Gastroesophageal sphincter (tissue), 4 donors: ENCODE results near the gene SENP5. TPM values are rescaled to one million over a fixed set of nuclear protein-coding genes. Genes with fewer than 3 reads are reported as not detected.

ENCODE experiments used
- ATAC-seq: fragments of 150-250 bp; one replicate; pipeline ENCODE4 v1.9.1; 2016; ENCODE audit warnings: mild to moderate bottlenecking, moderate library complexity
- H3K27ac ChIP-seq, 4 donors: fragments of 200-600 bp; sonication (generic) in 3 of 4; 1 replicate in 3 of 4; 2 replicates in 1 of 4; pipeline ENCODE4 v1.5.1; 2016 to 2019
- H3K27me3 ChIP-seq: fragments of 200-600 bp; sonication (generic); one replicate; pipeline ENCODE4 v1.5.1; 2019
- H3K36me3 ChIP-seq, 2 donors: fragments of 200-600 bp; sonication (generic); one replicate each; pipeline ENCODE4 v1.5.1; 2019; ENCODE audit warnings: control low read depth in 1 of 2
- H3K4me1 ChIP-seq, 3 donors: fragments of 200-600 bp; sonication (generic); 1 replicate in 2 of 3; 2 replicates in 1 of 3; pipeline ENCODE4 v1.5.1; 2016 to 2019; ENCODE audit warnings: control low read depth in 2 of 3
- H3K4me3 ChIP-seq, 2 donors: fragments of 200-600 bp; sonication (generic); one replicate each; pipeline ENCODE4 v1.5.1; 2019; ENCODE audit warnings: mild to moderate bottlenecking in 1 of 2, moderate library complexity in 1 of 2
- H3K9me3 ChIP-seq, 3 donors: fragments of 200-600 bp; sonication (generic); one replicate each; pipeline ENCODE4 v1.5.1; 2017 to 2019; ENCODE audit warnings: control low read depth in 2 of 3
- EP300 ChIP-seq: sonication (generic); formaldehyde crosslinking; IDR thresholded peaks from one replicate; pipeline ENCODE4 v1.6.1; 2017; ENCODE audit warnings: antibody characterized with exemption, mild to moderate bottlenecking
- POLR2A ChIP-seq, 2 donors: fragments of 450-650 bp; IDR thresholded peaks; one replicate each; pipeline ENCODE4 v1.6.1; 2017; ENCODE audit warnings: antibody characterized with exemption in 2 of 2, mild to moderate bottlenecking in 2 of 2, moderate library complexity in 1 of 2
- POLR2AphosphoS5 ChIP-seq: sonication (generic); formaldehyde crosslinking; IDR thresholded peaks from one replicate; pipeline ENCODE4 v1.6.1; 2017; ENCODE audit warnings: antibody characterized with exemption
- WGBS, 2 donors: methylation state at CpG; one replicate each; pipeline ENCODE4 v1.1.5; 2018; ENCODE audit warnings: low coverage in 1 of 2; 5-methylcytosine and 5-hydroxymethylcytosine counted together
- total RNA-seq, 4 donors: library from RNA; depleted of rRNA; stranded (reverse); fragments of >200 nt; gene quantifications; one replicate each; pipeline ENCODE4 v1.1.0, GENCODE V29; 2016
- TF ChIP-seq, protein P1 (sequence below), 4 experiments: fragments of 200-600 bp in 2 of 4; fragments of 450-650 bp in 2 of 4; sonication (generic) in 1 of 4; IDR thresholded peaks; one replicate each; pipeline ENCODE4 v1.5.1; 2017 to 2019; ENCODE audit warnings: antibody characterized with exemption in 4 of 4, mild to moderate bottlenecking in 2 of 4, moderate library complexity in 2 of 4

Gene SENP5
- total RNA-seq, 4 donors from 2014 or later, result 47.0 to 79.5 (median 52.0) TPM

DNA sequence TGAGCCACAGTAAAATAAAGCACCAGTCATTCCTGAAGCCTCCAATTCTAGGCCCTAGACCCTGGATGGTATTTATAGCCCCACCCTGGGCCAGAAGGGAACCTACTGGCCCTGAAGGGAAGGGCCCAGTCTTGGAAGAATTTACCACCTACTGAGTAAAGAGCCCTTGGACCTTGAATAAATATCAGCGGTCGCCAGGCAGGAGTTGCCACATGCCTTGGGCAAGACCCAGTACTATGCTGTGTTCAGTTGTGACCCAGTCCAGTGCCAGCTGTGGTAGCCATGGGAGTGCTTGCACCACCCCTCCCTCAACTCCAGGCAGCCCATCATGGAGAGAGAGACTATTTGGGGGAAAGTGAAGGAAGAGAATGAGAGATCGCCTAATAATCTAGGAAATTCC, 47.7 kb downstream of the SENP5 start:
- Histone ChIP-seq H3K4me1 (no peaks in the 10 kb centered on the region), H3K27ac (no peak overlapping the region), H3K9me3 (no peaks in the 10 kb centered on the region), H3K4me3 (no peak overlapping the region), H3K27me3 (no peaks in the 10 kb centered on the region), H3K36me3 (peaks cover 0 to 31% of the 10 kb centered on the region in 2 donors)
- no peak for ATAC-seq
- TF ChIP-seq, protein P1, sequence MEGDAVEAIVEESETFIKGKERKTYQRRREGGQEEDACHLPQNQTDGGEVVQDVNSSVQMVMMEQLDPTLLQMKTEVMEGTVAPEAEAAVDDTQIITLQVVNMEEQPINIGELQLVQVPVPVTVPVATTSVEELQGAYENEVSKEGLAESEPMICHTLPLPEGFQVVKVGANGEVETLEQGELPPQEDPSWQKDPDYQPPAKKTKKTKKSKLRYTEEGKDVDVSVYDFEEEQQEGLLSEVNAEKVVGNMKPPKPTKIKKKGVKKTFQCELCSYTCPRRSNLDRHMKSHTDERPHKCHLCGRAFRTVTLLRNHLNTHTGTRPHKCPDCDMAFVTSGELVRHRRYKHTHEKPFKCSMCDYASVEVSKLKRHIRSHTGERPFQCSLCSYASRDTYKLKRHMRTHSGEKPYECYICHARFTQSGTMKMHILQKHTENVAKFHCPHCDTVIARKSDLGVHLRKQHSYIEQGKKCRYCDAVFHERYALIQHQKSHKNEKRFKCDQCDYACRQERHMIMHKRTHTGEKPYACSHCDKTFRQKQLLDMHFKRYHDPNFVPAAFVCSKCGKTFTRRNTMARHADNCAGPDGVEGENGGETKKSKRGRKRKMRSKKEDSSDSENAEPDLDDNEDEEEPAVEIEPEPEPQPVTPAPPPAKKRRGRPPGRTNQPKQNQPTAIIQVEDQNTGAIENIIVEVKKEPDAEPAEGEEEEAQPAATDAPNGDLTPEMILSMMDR (IDR thresholded peaks at IDR 0.05), result no peak
- WGBS, 2 donors, result 100% methylated on average over 1 of the region's 3 CpGs; no CpG with 5 or more reads in 1 of the 2 donors

DNA sequence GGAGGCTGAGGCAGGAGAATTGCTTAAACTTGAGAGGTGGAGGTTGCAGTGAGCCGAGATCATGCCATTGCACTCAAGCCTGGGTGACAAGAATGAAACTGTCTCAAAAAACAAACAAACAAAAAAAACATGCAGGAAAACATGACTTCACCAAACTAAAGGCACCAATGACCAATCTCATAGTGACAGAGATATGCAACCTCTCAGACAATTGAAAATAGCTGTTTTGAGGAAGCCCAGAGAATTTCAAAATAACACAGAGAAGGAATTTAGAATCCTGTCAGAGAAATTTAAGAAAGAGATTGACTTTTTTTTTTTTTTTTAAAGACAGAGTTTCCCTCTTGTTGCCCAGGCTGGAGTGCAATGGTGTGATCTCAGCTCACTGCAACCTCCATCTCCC, 48.5 kb downstream of the SENP5 start:
- WGBS, 2 donors, result 100% methylated on average over 1 of the region's 1 CpG
- Histone ChIP-seq H3K27ac (no peak overlapping the region), H3K4me3 (no peak overlapping the region), H3K27me3 (no peaks in the 10 kb centered on the region), H3K9me3 (no peaks in the 10 kb centered on the region), H3K36me3 (peaks cover 0 to 31% of the 10 kb centered on the region in 2 donors), H3K4me1 (no peaks in the 10 kb centered on the region)
- TF ChIP-seq, protein P1 (IDR thresholded peaks at IDR 0.05), result no peak
- TF ChIP-seq EP300 (no peak), POLR2AphosphoS5 (no peak), POLR2A (IDR thresholded peaks at IDR 0.05) (no peak)
- ATAC-seq, result no peak

DNA sequence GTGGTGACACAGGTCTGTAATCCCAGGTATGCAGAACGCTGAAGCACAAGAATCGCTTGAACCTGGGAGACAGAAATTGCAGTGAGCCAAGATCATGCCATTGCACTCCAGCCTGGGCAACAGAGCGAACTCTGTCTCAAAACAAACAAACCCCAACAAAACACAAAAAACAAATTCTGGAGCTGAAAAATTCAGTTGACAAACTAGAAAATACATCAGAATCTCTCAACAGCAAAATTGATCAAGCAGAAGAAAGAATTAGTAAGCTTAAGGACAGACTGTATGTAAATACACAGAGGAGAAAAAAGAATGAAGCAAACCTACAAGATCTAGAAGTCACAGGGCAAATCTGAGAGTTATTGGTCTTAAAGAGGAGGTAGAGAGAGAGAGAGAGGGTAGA, 49.3 kb downstream of the SENP5 start:
- TF ChIP-seq POLR2A (IDR thresholded peaks at IDR 0.05), result no peak
- no peak for TF ChIP-seq POLR2AphosphoS5
- TF ChIP-seq EP300, result no peak
- TF ChIP-seq, protein P1 (IDR thresholded peaks at IDR 0.05), result no peak
- Histone ChIP-seq H3K4me3 (no peak overlapping the region), H3K27me3 (no peaks in the 10 kb centered on the region), H3K27ac (no peak overlapping the region), H3K9me3 (no peaks in the 10 kb centered on the region), H3K4me1 (no peaks in the 10 kb centered on the region), H3K36me3 (peaks cover 0 to 31% of the 10 kb centered on the region in 2 donors)
- WGBS, 2 donors, result 89% methylated on average over 3 of the region's 3 CpGs; no CpG with 5 or more reads in 1 of the 2 donors
- ATAC-seq, result no peak

DNA sequence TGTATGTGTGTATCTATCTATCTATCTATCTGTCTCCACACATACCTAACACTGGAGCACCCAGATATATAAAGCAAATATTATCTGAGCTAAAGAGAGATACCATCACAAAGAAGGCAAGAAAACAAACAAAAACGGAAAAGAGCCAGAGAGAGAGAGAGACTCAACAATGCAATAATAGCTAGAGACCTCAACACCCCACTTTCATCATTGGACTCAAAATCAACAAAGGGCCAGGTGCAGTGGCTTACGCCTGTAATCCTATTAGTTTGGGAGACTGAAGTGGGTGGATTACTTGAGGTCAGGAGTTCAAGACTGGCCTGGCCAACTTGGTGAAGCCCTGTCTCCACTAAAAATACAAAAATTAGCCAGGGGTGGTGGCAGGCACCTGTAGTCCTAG, 51.2 kb downstream of the SENP5 start:
- H3K36me3 ChIP-seq, result peaks cover 0 to 48% of the 10 kb centered on the region in 2 donors
- H3K9me3 ChIP-seq, result no peaks in the 10 kb centered on the region
- no peaks in the 10 kb centered on the region for H3K4me1 ChIP-seq
- H3K27me3 ChIP-seq, result no peaks in the 10 kb centered on the region
- ATAC-seq, result no peak
- TF ChIP-seq POLR2AphosphoS5 (no peak), POLR2A (IDR thresholded peaks at IDR 0.05) (no peak), EP300 (no peak)
- TF ChIP-seq, protein P1 (IDR thresholded peaks at IDR 0.05), result no peak
- no peak overlapping the region for H3K4me3 ChIP-seq
- H3K27ac ChIP-seq, result no peak overlapping the region
- 88 to 100% methylated on average over 2 of the region's 2 CpGs for WGBS, 2 donors

DNA sequence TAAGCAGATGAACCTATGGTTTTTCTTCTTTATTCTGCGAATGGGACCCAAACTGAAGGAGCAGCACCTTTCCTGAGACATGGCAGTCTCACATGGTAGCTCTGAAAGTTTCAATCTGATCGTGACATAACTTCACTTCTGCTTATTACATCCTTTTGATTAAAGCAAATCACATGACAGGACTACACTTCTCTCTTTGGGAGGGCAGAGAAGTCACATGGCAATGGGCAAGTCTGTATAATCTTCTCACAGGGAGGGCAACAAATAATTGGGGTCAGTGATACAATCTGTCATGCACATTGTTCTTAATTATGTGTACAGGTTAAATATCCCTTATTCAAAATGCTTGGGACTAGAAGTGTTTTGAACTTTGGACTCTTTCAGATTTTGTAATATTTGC, 53.0 kb downstream of the SENP5 start:
- H3K27ac ChIP-seq, result no peak overlapping the region
- WGBS, 2 donors, result 71 to 100% methylated on average over 1 to 2 of the region's 2 CpGs
- TF ChIP-seq POLR2A (IDR thresholded peaks at IDR 0.05), result no peak
- TF ChIP-seq, protein P1 (IDR thresholded peaks at IDR 0.05), result no peak
- no peak for TF ChIP-seq EP300
- no peak for TF ChIP-seq POLR2AphosphoS5
- H3K27me3 ChIP-seq, result no peaks in the 10 kb centered on the region
- ATAC-seq, result no peak
- H3K4me3 ChIP-seq, result no peak overlapping the region
- H3K9me3 ChIP-seq, result no peaks in the 10 kb centered on the region
- peaks cover 0 to 40% of the 10 kb centered on the region in 2 donors for H3K36me3 ChIP-seq
- no peaks in the 10 kb centered on the region for H3K4me1 ChIP-seq
